HEK293T (cell line): ENCODE results near the gene ART4.

ENCODE experiments used
- ARNT ChIP-seq: fragments of 450-650 bp; IDR thresholded peaks from 2 replicates; pipeline ENCODE4 v1.6.1; 2017; ENCODE audit warnings: mild to moderate bottlenecking
- FOXA1 ChIP-seq: fragments of 450-650 bp; IDR thresholded peaks from 2 replicates; pipeline ENCODE4 v1.6.1; 2016; ENCODE audit warnings: mild to moderate bottlenecking
- FOXM1 ChIP-seq: fragments of 450-650 bp; IDR thresholded peaks from 2 replicates; pipeline ENCODE4 v1.6.1; 2017; ENCODE audit warnings: mild to moderate bottlenecking, borderline replicate concordance
- L3MBTL2 ChIP-seq: fragments of 450-650 bp; conservative IDR thresholded peaks from 2 replicates; pipeline ENCODE4 v1.6.1; 2016; ENCODE audit warnings: mild to moderate bottlenecking
- NFRKB ChIP-seq: fragments of 450-650 bp; IDR thresholded peaks from 2 replicates; pipeline ENCODE4 v1.6.1; 2016; ENCODE audit warnings: mild to moderate bottlenecking, moderate library complexity
- TARDBP ChIP-seq: fragments of 450-650 bp; IDR thresholded peaks from 2 replicates; pipeline ENCODE4 v1.6.1; 2016
- ZNF384 ChIP-seq: fragments of 450-650 bp; IDR thresholded peaks from 2 replicates; pipeline ENCODE4 v1.6.1; 2016

DNA sequence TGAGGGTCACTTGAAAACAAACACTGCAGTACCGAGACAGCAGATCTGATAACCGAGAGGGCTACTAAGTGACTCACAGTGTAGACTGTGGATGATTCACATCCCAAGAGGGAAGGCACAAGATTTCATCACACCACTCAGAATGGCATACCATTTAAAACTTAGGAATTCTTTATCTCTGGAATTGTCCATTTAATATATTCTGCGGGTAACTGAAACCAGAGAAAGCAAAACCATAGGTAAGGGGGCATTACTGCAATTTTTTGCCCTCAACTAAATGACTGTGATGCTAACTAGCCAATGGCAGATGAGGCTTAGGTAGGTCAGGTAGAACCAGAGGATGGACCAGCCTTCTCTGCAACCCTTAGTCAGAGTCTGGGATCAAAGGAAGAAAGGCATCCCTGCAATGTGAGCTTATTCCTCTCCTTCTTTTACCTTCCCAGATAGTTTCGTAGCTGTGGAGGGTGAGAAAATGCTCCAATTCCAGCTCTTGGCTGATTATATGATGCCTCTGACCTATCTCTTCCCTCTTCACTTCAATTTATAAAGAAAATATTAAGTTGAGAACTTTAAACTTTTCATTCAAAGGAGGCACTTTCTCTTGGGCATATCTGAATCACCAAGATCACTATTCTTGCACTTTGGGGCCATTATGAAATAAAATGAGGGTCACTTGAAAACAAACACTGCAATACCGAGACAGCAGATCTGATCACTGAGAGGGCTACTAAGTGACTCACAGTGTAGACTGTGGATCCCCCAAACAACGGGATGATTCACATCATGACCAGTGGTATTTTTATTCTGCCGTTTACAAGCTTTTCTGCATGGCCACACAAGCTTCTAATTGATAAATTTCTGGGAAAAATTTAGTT lies 6.8 kb downstream of the ART4 start:
- TF ChIP-seq L3MBTL2 (no peak), FOXM1 (no peak), FOXA1 (no peak), ARNT (no peak), TARDBP (no peak), ZNF384 (no peak), NFRKB (no peak)
